ENCODE data around the gene PFKFB3.
"Not testable (repeated sequence)": the region's sequence is repeated elsewhere in the genome, so short reads cannot be mapped to it uniquely, and the experiment has no call there.

The PFKFB3 gene

DNA sequence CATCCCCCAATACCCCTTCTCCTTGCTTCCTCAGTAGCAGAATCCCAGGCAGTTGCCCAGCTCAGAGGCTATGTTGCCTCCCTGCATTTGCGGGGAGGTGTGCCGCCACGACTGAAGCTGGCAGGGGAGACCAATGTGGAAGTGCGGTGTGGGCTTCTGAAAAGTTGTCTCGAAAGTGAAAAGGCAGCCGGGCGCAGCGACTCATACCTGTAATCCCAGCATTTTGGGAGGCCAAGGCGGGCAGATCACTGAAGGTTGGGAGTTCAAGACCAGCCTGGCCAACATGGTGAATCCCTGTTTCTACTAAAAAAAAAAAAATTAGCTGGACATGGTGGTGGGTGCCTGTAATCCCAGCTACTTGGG, 15.9 kb upstream of the PFKFB3 start:
- Histone ChIP-seq H3K4me3 (no peak overlapping the region), H3K9me3 (no peaks in the 10 kb centered on the region), H3K27ac (no peak overlapping the region), H3K27me3 (no peaks in the 10 kb centered on the region), H3K4me1 (peaks cover 0 to 16% (median 9%) of the 10 kb centered on the region in 4 donors), H3K36me3 (no peaks in the 10 kb centered on the region)
- no peak for DNase-seq
- TF ChIP-seq, protein P1, sequence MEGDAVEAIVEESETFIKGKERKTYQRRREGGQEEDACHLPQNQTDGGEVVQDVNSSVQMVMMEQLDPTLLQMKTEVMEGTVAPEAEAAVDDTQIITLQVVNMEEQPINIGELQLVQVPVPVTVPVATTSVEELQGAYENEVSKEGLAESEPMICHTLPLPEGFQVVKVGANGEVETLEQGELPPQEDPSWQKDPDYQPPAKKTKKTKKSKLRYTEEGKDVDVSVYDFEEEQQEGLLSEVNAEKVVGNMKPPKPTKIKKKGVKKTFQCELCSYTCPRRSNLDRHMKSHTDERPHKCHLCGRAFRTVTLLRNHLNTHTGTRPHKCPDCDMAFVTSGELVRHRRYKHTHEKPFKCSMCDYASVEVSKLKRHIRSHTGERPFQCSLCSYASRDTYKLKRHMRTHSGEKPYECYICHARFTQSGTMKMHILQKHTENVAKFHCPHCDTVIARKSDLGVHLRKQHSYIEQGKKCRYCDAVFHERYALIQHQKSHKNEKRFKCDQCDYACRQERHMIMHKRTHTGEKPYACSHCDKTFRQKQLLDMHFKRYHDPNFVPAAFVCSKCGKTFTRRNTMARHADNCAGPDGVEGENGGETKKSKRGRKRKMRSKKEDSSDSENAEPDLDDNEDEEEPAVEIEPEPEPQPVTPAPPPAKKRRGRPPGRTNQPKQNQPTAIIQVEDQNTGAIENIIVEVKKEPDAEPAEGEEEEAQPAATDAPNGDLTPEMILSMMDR (IDR thresholded peaks at IDR 0.05): no peak
- intact Hi-C loops (cut with DNase I; ENCODE audit: low total_unique reads): no loop called here

DNA sequence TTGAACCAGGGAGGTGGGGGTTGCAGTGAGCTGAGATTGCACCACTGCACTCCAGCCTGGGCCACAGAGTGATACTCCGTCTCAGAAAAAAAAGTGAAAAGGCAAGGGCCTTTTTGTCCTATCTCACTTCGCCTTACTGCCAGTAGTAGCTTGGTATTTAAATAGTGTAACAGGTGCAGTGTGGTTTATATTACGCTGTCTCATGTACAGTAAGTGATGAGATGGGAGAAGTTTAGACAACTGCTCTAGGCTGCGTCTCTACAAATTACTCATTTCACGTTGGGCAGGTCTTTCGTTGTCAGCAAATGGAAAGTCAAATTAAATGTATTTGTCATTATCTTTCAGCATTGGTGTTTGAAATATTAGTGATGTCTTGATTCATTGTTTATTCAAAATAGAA, 15.5 kb upstream of the PFKFB3 start:
- TF ChIP-seq, protein P1 (IDR thresholded peaks at IDR 0.05): no peak
- intact Hi-C loops (cut with DNase I; ENCODE audit: low total_unique reads): no loop called here
- H3K27ac ChIP-seq: no peak overlapping the region

DNA sequence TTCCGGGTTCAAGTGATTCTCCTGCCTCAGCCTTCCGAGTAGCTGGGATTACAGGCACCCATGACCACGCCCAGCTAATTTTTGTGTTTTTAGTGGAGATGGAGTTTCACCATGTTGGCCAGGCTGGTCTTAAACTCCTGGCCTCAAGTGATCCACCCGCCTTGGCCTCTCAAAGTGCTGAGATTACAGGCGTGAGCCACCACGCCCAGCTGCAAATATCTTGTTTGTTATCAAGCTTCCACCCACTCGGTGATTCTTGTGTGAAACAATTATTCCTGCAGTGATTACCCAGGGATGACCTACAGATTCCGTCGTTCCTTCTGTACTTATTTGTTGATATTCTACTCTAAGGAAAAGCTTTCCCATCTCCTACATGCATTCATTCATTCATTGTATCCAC, 12.7 kb upstream of the PFKFB3 start:
- intact Hi-C loops (cut with DNase I; ENCODE audit: low total_unique reads); DNase-seq: not testable (repeated sequence)

More for the DNA sequence above, 15.5 kb upstream of the PFKFB3 start:
- Histone ChIP-seq H3K4me3 (no peak overlapping the region), H3K36me3 (no peaks in the 10 kb centered on the region), H3K4me1 (peaks cover 0 to 18% (median 10%) of the 10 kb centered on the region in 4 donors), H3K27me3 (no peaks in the 10 kb centered on the region), H3K9me3 (no peaks in the 10 kb centered on the region)
- no peak for DNase-seq

DNA sequence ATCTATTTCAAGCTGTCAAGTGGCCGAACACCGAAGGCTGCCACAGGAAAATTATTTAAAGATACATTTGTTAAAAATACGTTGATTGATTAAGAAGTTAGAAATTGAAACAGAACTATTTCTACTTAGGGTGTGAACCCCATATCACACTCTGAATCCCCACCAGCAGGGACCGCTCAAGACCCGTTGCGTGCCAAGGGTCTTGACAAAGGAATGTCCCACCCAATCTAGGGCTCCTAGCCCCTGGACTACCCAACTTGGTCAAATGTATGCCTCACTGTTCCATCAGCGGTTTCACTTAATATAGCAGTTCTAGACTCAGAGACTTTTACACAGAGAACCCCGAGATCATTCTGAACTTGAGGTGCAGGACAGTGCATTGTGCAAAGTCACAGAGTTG, 11.6 kb upstream of the PFKFB3 start:
- peak overlapping the region; percentile 78 to 81 for H3K27ac ChIP-seq
- TF ChIP-seq, protein P1 (IDR thresholded peaks at IDR 0.05): no peak
- no peaks in the 10 kb centered on the region for H3K27me3 ChIP-seq
- peaks cover 0 to 54% (median 34%) of the 10 kb centered on the region in 4 donors for H3K4me1 ChIP-seq
- no peak overlapping the region for H3K4me3 ChIP-seq
- H3K9me3 ChIP-seq: no peaks in the 10 kb centered on the region
- intact Hi-C loops (cut with DNase I; ENCODE audit: low total_unique reads): no loop called here
- DNase-seq: no peak
- no peaks in the 10 kb centered on the region for H3K36me3 ChIP-seq

More for the DNA sequence above, 12.7 kb upstream of the PFKFB3 start:
- H3K27me3 ChIP-seq, H3K9me3 ChIP-seq, H3K36me3 ChIP-seq, H3K4me3 ChIP-seq, H3K27ac ChIP-seq: not testable (repeated sequence)
- peaks cover 0 to 44% (median 27%) of the 10 kb centered on the region in 4 donors for H3K4me1 ChIP-seq

DNA sequence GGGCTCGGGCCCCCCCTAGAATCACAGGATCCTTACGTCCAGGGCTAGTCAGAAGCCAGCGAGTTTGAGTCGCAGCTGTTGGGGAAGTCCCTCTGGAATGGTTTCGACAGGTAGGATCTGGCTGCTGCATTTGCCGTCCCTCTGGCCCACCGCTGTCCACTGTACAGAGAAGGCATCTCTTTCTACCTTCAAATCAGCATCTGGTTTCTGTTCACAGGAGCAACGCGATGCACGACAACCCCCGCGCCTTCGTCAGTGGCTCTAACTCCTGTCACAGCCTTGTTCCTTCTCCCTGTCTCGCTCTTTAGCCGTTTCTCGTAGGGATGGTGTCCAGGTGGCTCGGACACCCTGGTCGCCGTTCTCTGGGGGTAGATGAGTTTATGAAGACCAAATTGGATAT, 11.2 kb upstream of the PFKFB3 start:
- H3K36me3 ChIP-seq: no peaks in the 10 kb centered on the region
- H3K9me3 ChIP-seq: no peaks in the 10 kb centered on the region
- no peak for DNase-seq
- H3K27me3 ChIP-seq: no peaks in the 10 kb centered on the region
- peaks cover 0 to 58% (median 38%) of the 10 kb centered on the region in 4 donors for H3K4me1 ChIP-seq
- peak overlapping the region; percentile 78 to 81 for H3K27ac ChIP-seq
- TF ChIP-seq, protein P1 (IDR thresholded peaks at IDR 0.05): no peak
- no peak overlapping the region for H3K4me3 ChIP-seq
- intact Hi-C loops (cut with DNase I; ENCODE audit: low total_unique reads): no loop called here

DNA sequence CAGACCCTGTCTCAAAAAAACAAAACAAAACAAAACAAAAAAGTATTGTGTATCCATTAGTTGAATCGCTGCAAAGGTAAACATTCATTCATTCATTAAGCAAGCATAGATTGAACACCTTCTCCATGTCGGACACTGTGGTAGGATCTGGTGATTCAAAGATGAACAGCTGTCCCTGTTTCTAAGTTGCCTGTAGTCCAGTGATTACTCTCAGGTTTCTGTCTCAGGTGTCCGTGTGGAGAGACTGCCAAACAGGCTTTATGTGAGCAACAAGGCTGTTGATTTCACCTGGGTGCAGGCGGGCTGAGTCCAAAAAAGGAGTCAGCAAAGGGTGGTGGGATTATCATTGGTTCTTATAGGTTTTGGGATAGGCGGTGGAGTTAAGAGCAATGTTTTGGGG, 9.4 kb upstream of the PFKFB3 start:
- H3K9me3 ChIP-seq; DNase-seq; H3K27me3 ChIP-seq; H3K4me3 ChIP-seq; H3K36me3 ChIP-seq; intact Hi-C loops (cut with DNase I; ENCODE audit: low total_unique reads): not testable (repeated sequence)
- peaks cover 0 to 76% (median 46%) of the 10 kb centered on the region in 4 donors for H3K4me1 ChIP-seq
- H3K27ac ChIP-seq: peak overlapping the region; percentile 87 to 95

DNA sequence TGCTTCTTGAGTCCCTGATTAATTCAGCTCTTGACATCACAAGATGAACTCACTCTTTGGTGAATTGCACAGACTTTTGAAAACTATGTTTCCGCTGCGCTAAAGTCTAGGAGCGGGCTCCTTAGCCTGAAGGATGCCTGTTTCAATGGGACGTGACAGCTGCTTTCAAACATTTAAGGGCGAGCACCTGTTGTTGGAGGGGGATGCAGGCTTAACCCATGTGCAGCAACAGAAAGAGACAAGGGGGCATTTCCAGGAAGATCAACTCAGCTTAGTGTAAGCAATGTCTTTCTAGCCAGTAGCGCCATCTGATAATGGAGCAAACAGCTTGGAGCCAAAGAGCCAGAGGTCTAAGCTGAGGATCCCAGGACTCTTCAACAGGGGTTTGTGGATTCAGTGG, 8.4 kb upstream of the PFKFB3 start:
- Histone ChIP-seq H3K4me1 (peaks cover 0 to 86% (median 47%) of the 10 kb centered on the region in 4 donors), H3K4me3 (no peak overlapping the region), H3K36me3 (no peaks in the 10 kb centered on the region), H3K9me3 (no peaks in the 10 kb centered on the region), H3K27ac (peak overlapping the region; percentile 87 to 95), H3K27me3 (no peaks in the 10 kb centered on the region)
- DNase-seq: no peak
- intact Hi-C loops (cut with DNase I; ENCODE audit: low total_unique reads): no loop called here
- TF ChIP-seq, protein P1 (IDR thresholded peaks at IDR 0.05): no peak

Data from tibial artery (tissue), 4 donors.